Ovary (tissue), 9 donors: ENCODE measurements around the gene TNFAIP6. TPM values are rescaled to one million over a fixed set of nuclear protein-coding genes. Genes with fewer than 3 reads are reported as not detected.
"Not testable (repeated sequence)": the region's sequence is repeated elsewhere in the genome, so short reads cannot be mapped to it uniquely, and the experiment has no call there.

ENCODE experiments used
- DNase-seq, 5 donors: peaks; one replicate each; pipeline ENCODE4 v3.0.0-alpha.2; 2019 to 2020
- H3K27ac ChIP-seq, 2 donors: fragments of 200-600 bp; one replicate each; pipeline versions ENCODE4 v1.5.1 to v1.8.0; 2019 to 2022
- H3K27me3 ChIP-seq: fragments of 200-600 bp; one replicate; pipeline ENCODE4 v1.8.0; 2022
- H3K36me3 ChIP-seq: fragments of 200-600 bp; sonication (generic); one replicate; pipeline ENCODE4 v1.5.1; 2019
- H3K4me1 ChIP-seq: one replicate; pipeline ENCODE4 v1.8.1; 2013; ENCODE audit warnings: mild to moderate bottlenecking, moderate library complexity; ENCODE audit not compliant: insufficient read depth
- H3K4me3 ChIP-seq: fragments of 200-600 bp; sonication (generic); one replicate; pipeline ENCODE4 v1.5.1; 2017
- H3K9me3 ChIP-seq, 2 donors: fragments of 200-600 bp in 1 of 2; sonication (generic) in 1 of 2; one replicate each; pipeline versions ENCODE4 v1.5.1 to v1.8.1; 2013 to 2019; ENCODE audit warnings: mild to moderate bottlenecking in 1 of 2, moderate library complexity in 1 of 2
- EP300 ChIP-seq: sonication (generic); formaldehyde crosslinking; IDR thresholded peaks from one replicate; pipeline ENCODE4 v1.6.1; 2017; ENCODE audit warnings: antibody characterized with exemption
- POLR2A ChIP-seq: fragments of 450-650 bp; IDR thresholded peaks from one replicate; pipeline ENCODE4 v1.6.1; 2017; ENCODE audit warnings: antibody characterized with exemption, mild to moderate bottlenecking, moderate library complexity
- WGBS, 3 donors: extraction: QIAGEN DNeasy Blood & Tissue Kit in 1 of 3; methylation state at CpG; one replicate each; pipeline versions ENCODE4 v1.1.5 to v1.1.7; 2013 to 2017; 5-methylcytosine and 5-hydroxymethylcytosine counted together
- intact Hi-C, 4 donors: fragments of 100-400 bp; cut with DNase I; formaldehyde crosslinking; loops; one replicate each; pipeline versions ENCODE4 v1.11.0 to v1.15.1; 2022 to 2023
- microRNA-seq, 3 donors: library from miRNA; unstranded; fragments of <30 nt; microRNA quantifications; one replicate each; pipeline versions ENCODE4 to v1.2.0, GENCODE V29; 2019 to 2020
- polyA plus RNA-seq, 2 donors: library from polyadenylated mRNA; stranded (reverse); fragments of 200-250 nt in 1 of 2; fragments of 350-450 nt in 1 of 2; fragmentation: Illumina TruSeq in 1 of 2; extraction: RNeasy Lipid Tissue Mini Kit (QIAGEN cat#74804) in 1 of 2; gene quantifications; one replicate each; pipeline ENCODE4 v1.2.3, GENCODE V29; 2013 to 2014
- small RNA-seq: library from RNA; depleted of rRNA; stranded (forward); fragments of <200 nt; gene quantifications from one replicate; pipeline ENCODE3, GENCODE V24; 2016
- total RNA-seq, 7 donors: library from RNA; depleted of rRNA in 2 of 7; stranded (reverse); fragments of >200 nt in 2 of 7; fragmentation: NEBNext Ultra II Directional in 3 of 7; extraction: Animal tissue kit (Norgen Biotek cat#: 25700) in 3 of 7; gene quantifications; one replicate each; pipeline versions ENCODE4 v1.1.0 to v1.2.4, GENCODE V29; 2016 to 2023
- TF ChIP-seq, protein P1 (sequence below), 3 donors: fragments of 450-650 bp in 2 of 3; fragments of 200-600 bp in 1 of 3; IDR thresholded peaks; one replicate each; pipeline versions ENCODE4 v1.5.1 to v1.8.0; 2016 to 2022; ENCODE audit warnings: antibody characterized with exemption in 3 of 3, mild to moderate bottlenecking in 1 of 3
- donor health status: DM: no; HTN: no; CAD: no; lungs with moderate emphysema.
- donor health status: DM: no; HTN: no; CAD: no.
- donor health status: Bipolar disorder and iron deficiency.
- donor health status: DM: yes; HTN: yes; CAD: no.
- donor health status: DM: no; HTN: no; CAD: no.
- donor health status: DM: yes; HTN: yes; CAD: no.

Gene TNFAIP6
- total and polyA plus RNA-seq, 9 donors = 0.20 to 1.0 (median 0.28) TPM; not detected in 3

DNA sequence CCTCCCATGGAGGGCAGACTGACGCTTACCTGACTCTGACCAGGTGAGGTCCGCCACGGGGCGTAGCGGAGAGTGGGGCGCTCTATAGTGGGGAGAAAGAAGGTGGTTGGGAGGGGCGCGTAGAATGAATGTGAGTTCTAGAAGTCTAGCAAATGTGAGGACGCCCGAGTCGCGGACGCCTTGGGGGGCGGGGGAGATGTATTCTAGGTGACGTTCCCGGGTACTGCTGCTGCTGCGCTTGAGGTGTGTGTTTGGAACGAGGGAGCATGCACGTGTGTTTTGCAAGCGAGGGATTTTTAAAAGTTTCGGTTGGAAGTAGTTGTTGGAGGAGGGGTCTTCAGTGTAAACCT is 53.1 kb downstream of the TNFAIP6 start:
- Histone ChIP-seq H3K27ac (peak overlapping the region; percentile 95), H3K9me3 (no peaks in the 10 kb centered on the region), H3K27me3 (no peaks in the 10 kb centered on the region), H3K36me3 (no peaks in the 10 kb centered on the region), H3K4me1 (peaks cover 1% of the 10 kb centered on the region), H3K4me3 (peak overlapping the region; percentile 99)
- intact Hi-C loops = loop anchor here in 2 of 4 donors (10.0 kb wide), 3 partner anchors 126 to 1826 kb away; partner anchors contain the start of genes MMADHC (in 1 of the 2), NMI (in 1 of the 2) and RBM43 (in 1 of the 2)
- DNase-seq = peak in 1 of 5 donors; percentile 42
- 0 to 1% (median 0%) methylated on average over 21 of the region's 21 CpGs for WGBS, 3 donors
- TF ChIP-seq EP300 (no peak), POLR2A (no peak)
- TF ChIP-seq, protein P1, sequence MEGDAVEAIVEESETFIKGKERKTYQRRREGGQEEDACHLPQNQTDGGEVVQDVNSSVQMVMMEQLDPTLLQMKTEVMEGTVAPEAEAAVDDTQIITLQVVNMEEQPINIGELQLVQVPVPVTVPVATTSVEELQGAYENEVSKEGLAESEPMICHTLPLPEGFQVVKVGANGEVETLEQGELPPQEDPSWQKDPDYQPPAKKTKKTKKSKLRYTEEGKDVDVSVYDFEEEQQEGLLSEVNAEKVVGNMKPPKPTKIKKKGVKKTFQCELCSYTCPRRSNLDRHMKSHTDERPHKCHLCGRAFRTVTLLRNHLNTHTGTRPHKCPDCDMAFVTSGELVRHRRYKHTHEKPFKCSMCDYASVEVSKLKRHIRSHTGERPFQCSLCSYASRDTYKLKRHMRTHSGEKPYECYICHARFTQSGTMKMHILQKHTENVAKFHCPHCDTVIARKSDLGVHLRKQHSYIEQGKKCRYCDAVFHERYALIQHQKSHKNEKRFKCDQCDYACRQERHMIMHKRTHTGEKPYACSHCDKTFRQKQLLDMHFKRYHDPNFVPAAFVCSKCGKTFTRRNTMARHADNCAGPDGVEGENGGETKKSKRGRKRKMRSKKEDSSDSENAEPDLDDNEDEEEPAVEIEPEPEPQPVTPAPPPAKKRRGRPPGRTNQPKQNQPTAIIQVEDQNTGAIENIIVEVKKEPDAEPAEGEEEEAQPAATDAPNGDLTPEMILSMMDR (IDR thresholded peaks at IDR 0.05) = no peak

DNA sequence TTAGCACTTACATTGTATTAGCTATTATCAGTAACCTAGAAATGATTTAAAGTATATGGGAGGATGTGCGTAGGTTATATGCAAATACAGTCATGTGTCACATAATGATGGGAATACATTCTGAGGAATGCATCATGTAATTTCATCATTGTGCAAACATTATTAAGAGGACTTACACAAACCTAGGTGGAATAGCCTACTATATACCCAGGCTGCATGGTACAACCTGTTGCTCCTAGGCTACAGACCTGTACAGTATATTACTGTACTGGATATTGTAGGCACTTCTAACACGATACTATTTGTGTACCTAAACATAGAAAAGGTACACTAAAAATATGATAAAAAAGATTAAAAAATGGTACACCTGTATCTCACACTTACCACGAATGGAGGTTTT is 60.3 kb downstream of the TNFAIP6 start:
- Histone ChIP-seq H3K27me3 (no peaks in the 10 kb centered on the region), H3K36me3 (no peaks in the 10 kb centered on the region), H3K27ac (no peak overlapping the region), H3K4me1 (peaks cover 1% of the 10 kb centered on the region), H3K4me3 (no peak overlapping the region), H3K9me3 (no peaks in the 10 kb centered on the region)
- DNase-seq = no peak
- TF ChIP-seq POLR2A (no peak), EP300 (no peak)
- TF ChIP-seq, protein P1 (IDR thresholded peaks at IDR 0.05) = no peak
- intact Hi-C loops = loop anchor here in 2 of 4 donors (10.0 kb wide), 3 partner anchors 133 to 1833 kb away; partner anchors contain the start of genes MMADHC (in 1 of the 2), NMI (in 1 of the 2) and RBM43 (in 1 of the 2)
- WGBS, 3 donors = 88 to 92% (median 89%) methylated on average over 3 of the region's 3 CpGs

DNA sequence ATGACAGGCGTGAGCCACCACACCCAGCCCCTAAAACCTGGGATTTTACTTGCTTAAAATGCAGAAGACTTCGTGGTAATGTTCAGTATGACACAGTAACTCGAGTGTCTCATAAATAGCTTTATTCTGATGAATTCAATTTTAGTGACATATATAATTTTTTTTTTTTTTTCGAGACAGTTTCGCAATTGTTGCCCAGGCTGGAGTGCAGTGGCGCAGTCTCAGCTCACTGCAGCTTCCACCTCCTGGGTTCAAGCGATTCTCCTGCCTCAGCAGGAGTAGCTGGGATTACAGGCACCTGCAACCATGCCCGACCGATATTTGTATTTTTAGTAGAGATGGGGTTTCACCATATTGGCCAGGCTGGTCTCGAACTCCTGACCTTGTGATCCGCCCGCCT is 64.3 kb downstream of the TNFAIP6 start:
- H3K36me3 ChIP-seq, DNase-seq, H3K4me3 ChIP-seq, H3K27ac ChIP-seq, intact Hi-C loops, H3K27me3 ChIP-seq, H3K9me3 ChIP-seq, H3K4me1 ChIP-seq: not testable (repeated sequence)
- 94 to 98% (median 96%) methylated on average over 12 of the region's 12 CpGs for WGBS, 3 donors

DNA sequence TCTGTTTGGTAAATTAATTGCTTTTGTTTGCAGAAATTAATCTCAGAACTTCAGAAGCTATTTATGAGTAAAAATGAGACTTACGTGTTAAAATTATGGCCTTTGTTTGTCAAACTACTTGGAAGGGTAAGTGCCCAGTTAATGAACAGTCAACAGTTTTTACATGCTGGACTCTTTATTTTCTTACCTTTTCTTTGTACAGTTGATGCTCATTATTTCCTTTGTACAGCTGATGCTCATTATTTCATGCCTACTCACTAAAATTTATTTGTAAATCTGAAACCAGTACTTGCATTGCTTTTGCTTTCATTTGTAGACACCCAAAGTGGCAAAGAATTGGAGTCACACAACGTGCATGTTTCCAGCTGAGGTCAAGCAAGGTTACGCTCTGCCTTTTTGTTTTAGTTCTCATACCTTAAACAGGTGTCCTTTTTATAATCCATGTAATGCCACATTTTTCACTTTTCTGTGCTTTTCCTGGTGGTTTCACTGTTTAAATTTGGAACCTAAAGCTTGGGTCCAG is 65.6 kb downstream of the TNFAIP6 start:
- no peak for DNase-seq
- no peaks in the 10 kb centered on the region for H3K9me3 ChIP-seq
- H3K4me3 ChIP-seq = no peak overlapping the region
- intact Hi-C loops = no loop called here
- H3K27me3 ChIP-seq = no peaks in the 10 kb centered on the region
- H3K4me1 ChIP-seq = peaks cover 2% of the 10 kb centered on the region
- no peaks in the 10 kb centered on the region for H3K36me3 ChIP-seq
- TF ChIP-seq EP300 (no peak), POLR2A (no peak)
- TF ChIP-seq, protein P1 (IDR thresholded peaks at IDR 0.05) = no peak
- WGBS, 3 donors = 78% methylated on average over 3 of the region's 3 CpGs
- H3K27ac ChIP-seq = no peak overlapping the region

DNA sequence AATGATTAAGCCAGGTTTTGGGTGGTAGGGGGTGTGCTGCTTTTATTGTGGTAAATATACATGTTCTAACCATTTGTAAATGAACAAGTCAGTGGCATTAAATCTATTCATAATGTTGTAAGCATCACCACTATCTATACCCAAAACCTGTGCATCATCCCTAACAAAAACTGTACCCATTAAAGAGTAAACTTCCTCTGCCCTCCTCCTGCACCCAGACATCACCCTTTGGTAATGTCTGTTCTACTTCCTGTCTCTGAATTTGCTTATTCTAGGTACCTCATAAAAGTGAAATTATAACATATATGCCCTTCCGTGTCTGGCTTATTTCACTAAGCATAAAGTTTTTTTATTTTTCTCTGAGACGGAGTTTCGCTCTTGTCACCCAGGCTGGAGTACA is 66.4 kb downstream of the TNFAIP6 start:
- 91 to 97% (median 94%) methylated on average over 3 of the region's 3 CpGs for WGBS, 3 donors
- no peak overlapping the region for H3K4me3 ChIP-seq
- H3K27me3 ChIP-seq = no peaks in the 10 kb centered on the region
- H3K9me3 ChIP-seq = no peaks in the 10 kb centered on the region
- no peak for TF ChIP-seq EP300
- no peak for TF ChIP-seq POLR2A
- TF ChIP-seq, protein P1 (IDR thresholded peaks at IDR 0.05) = no peak
- intact Hi-C loops = no loop called here
- H3K27ac ChIP-seq = no peak overlapping the region
- H3K4me1 ChIP-seq = peaks cover 2% of the 10 kb centered on the region
- H3K36me3 ChIP-seq = no peaks in the 10 kb centered on the region
- no peak for DNase-seq

Small RNAs within 50 kb of the gene (microRNA-seq; reads per million reads assigned to microRNA genes)
- gene MIR4773-1 (0 reads per million in 3 donors), gene MIR4773-2 (0 reads per million in 3 donors)

Small RNAs within 50 kb of the gene (small RNA-seq; reads per million reads assigned to genes)
- gene MIR4773-1 (not detected), gene RN7SL124P (not detected)

Other genes starting within 250 kb of the TNFAIP6 start
- gene RBM43, start 95.7 kb upstream of the TNFAIP6 start, total RNA-seq = 10 to 100 TPM in 5 of 7 donors, 1 to 10 TPM in 2; 5.5 to 17.3 (median 13.6) TPM
- 10 to 100 TPM; 12.3 to 22.0 TPM for gene RBM43, start 95.7 kb upstream of the TNFAIP6 start, polyA plus RNA-seq
- 10 to 100 TPM in 5 of 7 donors, 1 to 10 TPM in 2; 8.4 to 17.3 (median 13.7) TPM for gene NMI, start 67.9 kb upstream of the TNFAIP6 start, total RNA-seq
- 10 to 100 TPM; 12.8 to 17.6 TPM for gene NMI, start 67.9 kb upstream of the TNFAIP6 start, polyA plus RNA-seq
- 10 to 100 TPM; 35.5 to 56.1 (median 49.5) TPM for gene RIF1, start 52.3 kb downstream of the TNFAIP6 start, total RNA-seq
- gene RIF1, start 52.3 kb downstream of the TNFAIP6 start, polyA plus RNA-seq = 10 to 100 TPM in 1 of 2 donors, 1 to 10 TPM in 1; 7.3 to 10.5 TPM